ENCODE results near the gene WDR74. TPM values are rescaled to one million over a fixed set of nuclear protein-coding genes. Genes with fewer than 3 reads are reported as not detected.

Gene WDR74
- total and polyA plus RNA-seq, 9 of the 15 experiments (the other 6 are each of a cell fraction or from before 2014, with no cell fraction given): 32.7 to 210 (median 114) TPM

- no peak for TF ChIP-seq ZNF740 (CRISPR knock-in tag; IDR thresholded peaks at IDR 0.05)
- TF ChIP-seq ZNF740 (tag; IDR thresholded peaks at IDR 0.05): peak in 1 of 2 experiments; percentile 16; a peak in 1 of 4 replicates
- 0 out of 2 replicates have a peak, but pooled peaks have one; percentile 73 for TF ChIP-seq RNF2 (IDR thresholded peaks at IDR 0.05)
- no peak for TF ChIP-seq ZC3H11A (IDR thresholded peaks at IDR 0.05; ENCODE audit: low read depth, low read length)
- TF ChIP-seq BRF1 (IDR thresholded peaks at IDR 0.05; ENCODE audit: borderline replicate concordance, extremely low read depth, insufficient read length): no peak
- peak; percentile 39 to 70 for TF ChIP-seq AFF1 (IDR thresholded peaks at IDR 0.05; ENCODE audit: low read depth in 1 of 2, partially characterized antibody in 2 of 2)
- TF ChIP-seq HDAC8 (tag; IDR thresholded peaks at IDR 0.05): no peak
- no peak for TF ChIP-seq KDM2B (CRISPR knock-in tag; IDR thresholded peaks at IDR 0.05)
- TF ChIP-seq ZNF263 (CRISPR knock-in tag; IDR thresholded peaks at IDR 0.05; ENCODE audit: borderline replicate concordance): no peak
- TF ChIP-seq MYC (IDR thresholded peaks at IDR 0.05; ENCODE audit: low read depth, low read length): peak; percentile 96
- TF ChIP-seq MYC (CRISPR knock-in tag; IDR thresholded peaks at IDR 0.05; ENCODE audit: borderline replicate concordance, low read depth): no peak
- no peak for TF ChIP-seq ZNF140 (CRISPR knock-in tag; IDR thresholded peaks at IDR 0.05)
- no peak for TF ChIP-seq ZNF232 (CRISPR knock-in tag; IDR thresholded peaks at IDR 0.05)
- no peak for TF ChIP-seq KDM4B (IDR thresholded peaks at IDR 0.05; ENCODE audit: borderline replicate concordance in 2 of 2, low read depth in 1 of 2)
- TF ChIP-seq TCF7 (IDR thresholded peaks at IDR 0.05; ENCODE audit: borderline replicate concordance): no peak; the same call in none of the 2 replicates
- peak; percentile 56 for TF ChIP-seq MAFF (IDR thresholded peaks at IDR 0.05; ENCODE audit: low read length)
- TF ChIP-seq SMARCA4 (IDR thresholded peaks at IDR 0.05): no peak; the same call in 1 of the 2 replicates
- TF ChIP-seq HNRNPLL (IDR thresholded peaks at IDR 0.05; ENCODE audit: low read depth, low read length, poor library complexity, severe bottlenecking): no peak
- no peak for TF ChIP-seq ZNF668 (CRISPR knock-in tag; IDR thresholded peaks at IDR 0.05)
- no peak for TF ChIP-seq NFIX (CRISPR knock-in tag; IDR thresholded peaks at IDR 0.05; ENCODE audit: low read depth)
- no peak for TF ChIP-seq GATAD2A (IDR thresholded peaks at IDR 0.05)
- TF ChIP-seq PURB (CRISPR knock-in tag; IDR thresholded peaks at IDR 0.05; ENCODE audit: low read depth): no peak
- TF ChIP-seq NRF1 (conservative IDR thresholded peaks at IDR 0.05 in 1 of 2, IDR thresholded peaks at IDR 0.05 in 1 of 2): no peak
- TF ChIP-seq NR1H2 (CRISPR knock-in tag; IDR thresholded peaks at IDR 0.05): no peak
Observed at GRCh38 chr11:62881579-62882430, 42.4 kb upstream of the WDR74 start (continued).

Data from K562 (cell line).